VCaP (cell line): ENCODE measurements around the gene TRIM22.
"Not testable (repeated sequence)": the region's sequence is repeated elsewhere in the genome, so short reads cannot be mapped to it uniquely, and the experiment has no call there.

Experiments used
- H3K27ac ChIP-seq: fragments of 450-650 bp; 2 replicates; pipeline ENCODE4 v1.5.1; 2017
- TF ChIP-seq, protein P1 (sequence below): fragments of 450-650 bp; conservative IDR thresholded peaks from 2 replicates; pipeline ENCODE4 v1.5.1; 2017; ENCODE audit warnings: mild to moderate bottlenecking, moderate library complexity

The TRIM22 gene, protein sequence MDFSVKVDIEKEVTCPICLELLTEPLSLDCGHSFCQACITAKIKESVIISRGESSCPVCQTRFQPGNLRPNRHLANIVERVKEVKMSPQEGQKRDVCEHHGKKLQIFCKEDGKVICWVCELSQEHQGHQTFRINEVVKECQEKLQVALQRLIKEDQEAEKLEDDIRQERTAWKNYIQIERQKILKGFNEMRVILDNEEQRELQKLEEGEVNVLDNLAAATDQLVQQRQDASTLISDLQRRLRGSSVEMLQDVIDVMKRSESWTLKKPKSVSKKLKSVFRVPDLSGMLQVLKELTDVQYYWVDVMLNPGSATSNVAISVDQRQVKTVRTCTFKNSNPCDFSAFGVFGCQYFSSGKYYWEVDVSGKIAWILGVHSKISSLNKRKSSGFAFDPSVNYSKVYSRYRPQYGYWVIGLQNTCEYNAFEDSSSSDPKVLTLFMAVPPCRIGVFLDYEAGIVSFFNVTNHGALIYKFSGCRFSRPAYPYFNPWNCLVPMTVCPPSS

DNA sequence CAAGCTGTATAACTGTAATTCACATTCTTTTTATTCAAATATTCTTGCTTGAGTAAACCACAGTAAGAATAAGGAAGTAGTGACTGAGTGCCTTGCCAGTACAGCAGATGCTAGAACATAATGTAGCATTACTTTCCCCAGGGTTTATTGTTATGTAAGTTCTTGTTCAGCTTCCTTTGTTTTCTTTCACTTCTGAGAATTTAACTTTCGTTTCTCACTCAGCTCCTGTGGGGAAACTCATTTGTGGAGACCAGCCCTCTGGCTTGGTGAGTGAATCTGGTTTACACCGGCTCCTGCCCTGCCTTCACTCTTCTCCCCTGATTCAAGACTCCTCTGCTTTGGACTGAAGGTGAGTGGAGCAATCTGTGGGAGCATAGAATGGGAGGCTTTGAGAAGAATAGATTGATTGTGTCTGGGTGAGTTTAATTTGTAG lies at the start of gene TRIM22:
Gene TRIM22, plus strand, starts transcription at position 240 of the 433 bp plus-strand sequence. CDS start 6,443 bp downstream, outside the sequence.
- TF ChIP-seq, protein P1, sequence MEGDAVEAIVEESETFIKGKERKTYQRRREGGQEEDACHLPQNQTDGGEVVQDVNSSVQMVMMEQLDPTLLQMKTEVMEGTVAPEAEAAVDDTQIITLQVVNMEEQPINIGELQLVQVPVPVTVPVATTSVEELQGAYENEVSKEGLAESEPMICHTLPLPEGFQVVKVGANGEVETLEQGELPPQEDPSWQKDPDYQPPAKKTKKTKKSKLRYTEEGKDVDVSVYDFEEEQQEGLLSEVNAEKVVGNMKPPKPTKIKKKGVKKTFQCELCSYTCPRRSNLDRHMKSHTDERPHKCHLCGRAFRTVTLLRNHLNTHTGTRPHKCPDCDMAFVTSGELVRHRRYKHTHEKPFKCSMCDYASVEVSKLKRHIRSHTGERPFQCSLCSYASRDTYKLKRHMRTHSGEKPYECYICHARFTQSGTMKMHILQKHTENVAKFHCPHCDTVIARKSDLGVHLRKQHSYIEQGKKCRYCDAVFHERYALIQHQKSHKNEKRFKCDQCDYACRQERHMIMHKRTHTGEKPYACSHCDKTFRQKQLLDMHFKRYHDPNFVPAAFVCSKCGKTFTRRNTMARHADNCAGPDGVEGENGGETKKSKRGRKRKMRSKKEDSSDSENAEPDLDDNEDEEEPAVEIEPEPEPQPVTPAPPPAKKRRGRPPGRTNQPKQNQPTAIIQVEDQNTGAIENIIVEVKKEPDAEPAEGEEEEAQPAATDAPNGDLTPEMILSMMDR, result no peak
- no peak within 1 kb of the TSS for H3K27ac ChIP-seq

DNA sequence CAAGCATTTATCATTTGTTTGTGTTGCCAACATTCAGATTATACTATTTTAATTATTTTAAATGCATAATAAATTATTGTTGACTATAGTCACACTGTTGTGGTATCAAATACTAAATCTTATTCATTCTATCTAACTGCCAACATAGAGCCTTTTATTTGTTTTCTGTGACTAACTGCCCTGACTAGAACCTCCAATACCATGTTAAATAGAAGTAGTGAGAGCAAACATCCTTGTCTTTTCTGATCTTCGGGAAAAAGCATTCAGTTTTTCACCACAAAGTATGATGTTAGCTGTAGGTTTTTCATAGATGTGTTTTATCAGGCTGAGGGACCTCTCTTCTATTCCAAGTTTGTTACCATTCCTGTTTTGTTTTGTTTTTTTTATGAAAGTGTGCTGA lies 49.6 kb upstream of the TRIM22 start:
- TF ChIP-seq, protein P1, result no peak
- no peak overlapping the region for H3K27ac ChIP-seq

DNA sequence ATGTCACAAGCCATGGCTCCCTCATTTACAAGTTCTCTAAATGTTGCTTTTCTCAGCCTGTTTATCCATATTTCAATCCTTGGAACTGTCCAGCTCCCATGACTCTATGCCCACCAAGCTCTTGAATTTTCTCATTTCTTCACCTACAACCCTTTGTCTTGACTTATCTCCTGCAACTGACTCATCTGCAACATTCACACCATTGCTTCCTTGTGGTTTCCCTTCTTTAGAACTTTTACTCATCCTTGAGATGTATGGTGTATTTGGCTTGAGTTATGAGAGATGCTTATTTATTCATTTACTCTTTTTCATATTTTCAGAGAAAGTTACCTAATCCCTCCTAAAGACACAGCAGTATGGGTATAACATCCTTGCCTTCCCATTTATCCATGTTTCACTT lies 46.0 kb upstream of the TRIM22 start:
- TF ChIP-seq, protein P1, result no peak
- H3K27ac ChIP-seq, result no peak overlapping the region

DNA sequence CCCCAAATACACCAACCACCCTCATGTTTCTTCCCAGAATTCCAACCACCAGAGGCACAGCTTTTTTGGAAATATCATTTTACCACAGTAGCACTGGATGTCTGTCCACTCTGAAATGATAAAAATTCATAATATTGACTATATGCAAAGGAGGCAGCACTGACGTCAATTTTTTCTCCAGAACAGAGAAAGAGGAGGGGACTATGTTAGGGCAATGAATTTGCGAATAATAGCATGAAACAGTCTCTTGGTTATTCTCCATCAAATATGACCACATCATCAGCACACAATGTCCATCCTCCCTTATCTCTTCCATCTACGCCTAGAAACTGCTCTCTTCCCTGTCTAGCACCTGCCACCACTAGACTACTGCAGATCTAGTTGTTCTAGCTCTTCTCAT lies 43.5 kb upstream of the TRIM22 start:
- H3K27ac ChIP-seq, result no peak overlapping the region
- TF ChIP-seq, protein P1, result no peak

DNA sequence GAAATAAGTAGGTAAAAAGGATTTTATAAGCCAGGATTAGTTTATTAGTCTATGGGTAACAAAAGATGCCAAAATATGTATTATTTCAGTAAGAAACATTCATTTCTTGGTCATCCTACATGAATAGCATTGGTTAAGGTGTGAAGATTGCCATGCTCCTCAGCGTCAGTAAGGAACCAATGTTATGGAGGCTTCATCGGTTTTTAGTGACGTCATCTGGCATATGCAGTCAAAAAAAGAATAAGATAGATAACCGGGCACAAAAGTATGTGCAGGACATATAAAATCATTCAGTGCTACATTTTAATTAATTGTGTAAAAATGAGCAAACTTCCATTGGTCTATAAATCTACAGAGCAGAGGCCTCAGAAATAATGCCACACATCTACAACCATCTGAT lies 34.1 kb upstream of the TRIM22 start:
- no peak overlapping the region for H3K27ac ChIP-seq
- TF ChIP-seq, protein P1, result no peak

DNA sequence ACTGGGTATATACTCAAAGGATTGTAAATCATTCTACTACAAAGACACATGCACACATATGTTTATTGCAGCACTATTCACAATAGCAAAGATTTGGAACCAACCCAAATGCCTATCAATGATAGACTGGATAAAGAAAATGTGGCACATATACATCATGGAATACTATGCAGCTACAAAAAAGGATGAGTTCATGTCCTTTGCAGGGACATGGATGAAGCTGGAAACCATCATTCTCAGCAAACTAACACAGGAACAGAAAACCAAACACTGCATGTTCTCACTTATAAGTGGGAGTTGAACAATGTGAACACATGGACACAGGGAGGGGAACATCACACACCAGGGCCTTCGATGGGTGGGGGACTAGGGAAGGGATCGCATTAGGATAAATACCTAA lies 32.6 kb upstream of the TRIM22 start:
- H3K27ac ChIP-seq, result not testable (repeated sequence)

DNA sequence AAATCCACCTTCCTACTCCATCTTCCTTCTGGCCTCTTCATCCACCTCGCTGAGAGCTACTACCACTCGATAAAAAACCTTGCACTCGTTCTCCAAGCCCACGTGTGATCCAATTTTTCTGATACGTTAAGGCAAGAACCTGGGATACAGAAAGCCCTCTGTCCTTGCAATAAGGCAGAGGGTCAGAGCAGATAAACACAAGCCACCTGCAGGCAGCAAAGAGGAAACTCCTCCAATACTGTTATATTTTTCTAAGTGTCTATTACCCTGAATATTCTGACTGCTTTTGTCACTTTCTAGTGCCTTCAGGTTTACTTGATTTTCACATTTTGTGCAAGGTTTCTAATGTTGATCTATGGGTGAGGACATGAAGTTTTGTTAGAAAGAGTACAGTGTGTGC lies 31.3 kb upstream of the TRIM22 start:
- no peak overlapping the region for H3K27ac ChIP-seq
- TF ChIP-seq, protein P1, result no peak

DNA sequence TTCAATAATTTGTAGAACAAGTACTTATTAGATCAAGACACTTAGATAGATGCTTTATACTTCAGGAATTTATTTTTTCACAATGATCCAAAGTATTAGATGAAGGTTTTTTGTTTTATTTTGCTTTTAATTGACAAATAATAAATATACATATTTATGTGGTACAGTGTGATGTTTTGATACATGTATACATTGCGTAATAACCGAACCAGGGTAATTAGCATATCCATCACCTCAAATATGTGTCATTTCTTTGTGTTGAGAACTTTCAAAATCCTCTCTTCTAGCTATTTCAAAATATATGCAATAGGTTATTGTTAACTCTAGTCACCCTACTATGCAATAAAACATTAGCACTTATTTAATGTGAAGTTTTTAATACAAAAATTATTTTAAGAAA lies 26.1 kb upstream of the TRIM22 start:
- TF ChIP-seq, protein P1, result no peak
- H3K27ac ChIP-seq, result no peak overlapping the region
